ENCODE results near the gene SEMA5A. TPM values are rescaled to one million over a fixed set of nuclear protein-coding genes. Genes with fewer than 3 reads are reported as not detected.

The SEMA5A gene
- total and polyA plus RNA-seq, 2 of the 13 experiments (the other 11 are each of a cell fraction or from before 2014, with no cell fraction given), result 0.01 TPM; not detected in 1

- no peak overlapping the region for H3K27ac ChIP-seq (ENCODE audit: extremely low read length, insufficient read depth, low read length)
- no peak for FAIRE-seq
These were observed 209.9 kb downstream of the SEMA5A start for GRCh38 chr5:9335754-9336495.

More at GRCh38 chr5:9335754-9336495, 209.9 kb downstream of the SEMA5A start:
- no peak overlapping the region for H3K4me2 ChIP-seq (ENCODE audit: low read depth, low read length)
- H2AFZ ChIP-seq (ENCODE audit: low read length), result no peak overlapping the region
- H3K36me3 ChIP-seq (replicated peaks in 1 of 2; ENCODE audit: control insufficient read depth in 1 of 2, insufficient read depth in 2 of 2, low read length in 2 of 2), result no peaks in the 10 kb centered on the region
- TF ChIP-seq ZNF639 (CRISPR knock-in tag; conservative IDR thresholded peaks at IDR 0.05) (no peak), ZMYM3 (CRISPR knock-in tag; IDR thresholded peaks at IDR 0.05) (no peak), ZSCAN22 (CRISPR knock-in tag; IDR thresholded peaks at IDR 0.05) (no peak), ZSCAN21 (CRISPR knock-in tag; IDR thresholded peaks at IDR 0.05; ENCODE audit: borderline replicate concordance) (no peak), ZNF275 (CRISPR knock-in tag; IDR thresholded peaks at IDR 0.05; ENCODE audit: borderline replicate concordance) (no peak), CENPT (CRISPR knock-in tag; IDR thresholded peaks at IDR 0.05; ENCODE audit: low read depth) (no peak), ZNF761 (CRISPR knock-in tag; conservative IDR thresholded peaks at IDR 0.05) (no peak), POGK (CRISPR knock-in tag; conservative IDR thresholded peaks at IDR 0.05) (no peak), NRL (CRISPR knock-in tag; IDR thresholded peaks at IDR 0.05; ENCODE audit: borderline replicate concordance) (no peak), ZNF33B (CRISPR knock-in tag; IDR thresholded peaks at IDR 0.05) (no peak), CHD2 (IDR thresholded peaks at IDR 0.05; ENCODE audit: low read depth, low read length) (no peak), ZNF569 (CRISPR knock-in tag; IDR thresholded peaks at IDR 0.05; ENCODE audit: borderline replicate concordance) (no peak), ZFP90 (CRISPR knock-in tag; IDR thresholded peaks at IDR 0.05; ENCODE audit: borderline replicate concordance) (no peak), FOSL2 (CRISPR knock-in tag; IDR thresholded peaks at IDR 0.05) (no peak), HIC2 (CRISPR knock-in tag; IDR thresholded peaks at IDR 0.05; ENCODE audit: low read depth) (no peak), E2F1 (CRISPR knock-in tag; IDR thresholded peaks at IDR 0.05) (no peak), REL (CRISPR knock-in tag; conservative IDR thresholded peaks at IDR 0.05) (no peak)
- peaks cover 7% of the 10 kb centered on the region for H3K9me3 ChIP-seq (ENCODE audit: low read length)
- H4K20me1 ChIP-seq (ENCODE audit: insufficient read depth, low read length), result no peaks in the 10 kb centered on the region
- no TSS peak for BruUV-seq (replicated peaks)
- no peaks in the 10 kb centered on the region; a peak in 1 of 5 replicates for H3K27me3 ChIP-seq (ENCODE audit: control insufficient read depth in 1 of 2, insufficient read depth in 2 of 2, low read length in 2 of 2)
- no peak overlapping the region for H3K9ac ChIP-seq (ENCODE audit: insufficient read depth, low read depth, low read length)
- DNase-seq (ENCODE audit: low spot score) (no peak), ATAC-seq (no peak)
- H3K79me2 ChIP-seq (ENCODE audit: insufficient read depth, low read length), result no peaks in the 10 kb centered on the region
- intact Hi-C loops (cut with micrococcal nuclease; ENCODE audit: unreplicated experiment), result no loop called here
- CTCF ChIA-PET (ENCODE audit: low intra/inter-chr PET ratio, low total read pairs), result no interaction called here
- in situ Hi-C loops (cut with HindIII; ENCODE audit: extremely low pct_ligation_motif_present, low pct_unique_long_range_greater_than_20kb), result no loop called here
- H3K4me3 ChIP-seq (replicated peaks in 1 of 3; ENCODE audit: insufficient read depth in 1 of 3, low read depth in 2 of 3, low read length in 3 of 3), result no peak overlapping the region
- WGBS (ENCODE audit: low lambda C conversion rate), result 2% methylated on average over 2 of the region's 2 CpGs
- no peaks in the 10 kb centered on the region for H3K4me1 ChIP-seq (ENCODE audit: insufficient read depth, low read length)
- POLR2A ChIA-PET, result no interaction called here
